Esophagus squamous epithelium (tissue), 5 donors: ENCODE measurements around the gene MKRN2OS. TPM values are rescaled to one million over a fixed set of nuclear protein-coding genes. Genes with fewer than 3 reads are reported as not detected.

Experiments used
- DNase-seq: peaks from one replicate; lab custom pipeline; 2025; lab: John Stamatoyannopoulos, UW
- H3K27ac ChIP-seq, 4 donors: fragments of 200-600 bp; sonication (generic); one replicate each; pipeline ENCODE4 v1.5.1; 2016 to 2019; ENCODE audit warnings: mild to moderate bottlenecking in 1 of 4
- H3K27me3 ChIP-seq, 4 donors: fragments of 200-600 bp; sonication (generic); 1 replicate in 3 of 4; 2 replicates in 1 of 4; pipeline versions ENCODE4 v1.5.1 to v1.6.0; 2017 to 2021; ENCODE audit warnings: antibody characterized with exemption in 1 of 4
- H3K36me3 ChIP-seq, 3 donors: fragments of 200-600 bp; sonication (generic); one replicate each; pipeline ENCODE4 v1.5.1; 2016 to 2019
- H3K4me1 ChIP-seq, 3 donors: fragments of 200-600 bp; sonication (generic); one replicate each; pipeline ENCODE4 v1.5.1; 2017 to 2019
- H3K4me3 ChIP-seq, 4 donors: fragments of 200-600 bp; sonication (generic); 1 replicate in 3 of 4; 2 replicates in 1 of 4; pipeline ENCODE4 v1.5.1; 2016 to 2019; ENCODE audit warnings: mild to moderate bottlenecking in 2 of 4, moderate library complexity in 1 of 4
- H3K9me3 ChIP-seq, 3 donors: fragments of 200-600 bp; sonication (generic); one replicate each; pipeline ENCODE4 v1.5.1; 2016 to 2019
- CTCF ChIP-seq, 6 experiments: fragments of 450-650 bp in 4 of 6; fragments of 200-600 bp in 2 of 6; sonication (generic) in 2 of 6; IDR thresholded peaks; one replicate each; pipeline ENCODE4 v1.5.1; 2016 to 2019; ENCODE audit warnings: antibody characterized with exemption in 6 of 6, mild to moderate bottlenecking in 4 of 6, moderate library complexity in 4 of 6
- POLR2A ChIP-seq, 4 donors: fragments of 450-650 bp; IDR thresholded peaks; one replicate each; pipeline ENCODE4 v1.6.1; 2017; ENCODE audit warnings: antibody characterized with exemption in 4 of 4, mild to moderate bottlenecking in 4 of 4, moderate library complexity in 3 of 4
- WGBS, 2 donors: methylation state at CpG; one replicate each; pipeline ENCODE4 v1.1.5; 2018; 5-methylcytosine and 5-hydroxymethylcytosine counted together
- intact Hi-C: fragments of 100-400 bp; cut with DNase I; formaldehyde crosslinking; loops from one replicate; pipeline ENCODE4 v1.15.0; 2022
- total RNA-seq, 4 donors: library from RNA; depleted of rRNA; stranded (reverse); fragments of >200 nt; gene quantifications; one replicate each; pipeline ENCODE4 v1.1.0, GENCODE V29; 2016
- donor health status: DM: yes; HTN: yes; CAD: no.

MKRN2OS gene
- total RNA-seq, 4 donors from 2014 or later, result 0.97 to 7.6 (median 2.5) TPM

- no peak for TF ChIP-seq POLR2A (IDR thresholded peaks at IDR 0.05)
- TF ChIP-seq CTCF (IDR thresholded peaks at IDR 0.05), result no peak
- DNase-seq, result no peak
- H3K4me1 ChIP-seq, result peaks cover 0 to 13% (median 0%) of the 10 kb centered on the region in 3 donors
- peaks cover 13 to 91% (median 29%) of the 10 kb centered on the region in 3 donors for H3K36me3 ChIP-seq
- H3K27ac ChIP-seq, result no peak overlapping the region
- no peaks in the 10 kb centered on the region for H3K27me3 ChIP-seq
- H3K9me3 ChIP-seq, result no peaks in the 10 kb centered on the region
- 75 to 84% methylated on average over 16 of the region's 18 CpGs for WGBS, 2 donors
- no peak overlapping the region for H3K4me3 ChIP-seq
- intact Hi-C loops, result no loop called here
These were observed 42.0 kb downstream of the MKRN2OS start for GRCh38 chr3:12503126-12503957.

- peaks cover 23 to 98% (median 29%) of the 10 kb centered on the region in 3 donors for H3K36me3 ChIP-seq
- TF ChIP-seq CTCF (IDR thresholded peaks at IDR 0.05), result no peak
- no peak for TF ChIP-seq POLR2A (IDR thresholded peaks at IDR 0.05)
- H3K9me3 ChIP-seq, result no peaks in the 10 kb centered on the region
- H3K27ac ChIP-seq, result peak overlapping the region in 3 of 4 donors; percentile 25 to 53 (median 44)
- no peaks in the 10 kb centered on the region for H3K27me3 ChIP-seq
- DNase-seq, result no peak
- intact Hi-C loops, result no loop called here
- no peak overlapping the region for H3K4me3 ChIP-seq
- no peaks in the 10 kb centered on the region for H3K4me1 ChIP-seq
- WGBS, 2 donors, result 84 to 88% methylated on average over 7 of the region's 7 CpGs
These were observed 43.8 kb downstream of the MKRN2OS start for GRCh38 chr3:12501360-12502020.

- 92 to 97% methylated on average over 3 to 5 of the region's 5 CpGs for WGBS, 2 donors
These were observed 45.8 kb downstream of the MKRN2OS start for GRCh38 chr3:12499474-12499873.

GRCh38 chr3:12496453-12496761 is 48.9 kb downstream of the MKRN2OS start:
- Histone ChIP-seq H3K9me3 (no peaks in the 10 kb centered on the region), H3K27ac (no peak overlapping the region), H3K27me3 (no peaks in the 10 kb centered on the region), H3K4me1 (no peaks in the 10 kb centered on the region), H3K36me3 (peaks cover 14 to 100% (median 20%) of the 10 kb centered on the region in 3 donors), H3K4me3 (no peak overlapping the region)
- DNase-seq, result no peak
- 80 to 90% methylated on average over 1 of the region's 1 CpG for WGBS, 2 donors
- intact Hi-C loops, result no loop called here
- TF ChIP-seq CTCF (IDR thresholded peaks at IDR 0.05) (no peak), POLR2A (IDR thresholded peaks at IDR 0.05) (no peak)

More at GRCh38 chr3:12499474-12499873, 45.8 kb downstream of the MKRN2OS start:
- Histone ChIP-seq H3K4me1 (no peaks in the 10 kb centered on the region), H3K9me3 (no peaks in the 10 kb centered on the region), H3K4me3 (no peak overlapping the region), H3K36me3 (peaks cover 23 to 98% (median 29%) of the 10 kb centered on the region in 3 donors), H3K27me3 (no peaks in the 10 kb centered on the region), H3K27ac (no peak overlapping the region)
- intact Hi-C loops, result no loop called here
- TF ChIP-seq POLR2A (IDR thresholded peaks at IDR 0.05) (no peak), CTCF (IDR thresholded peaks at IDR 0.05) (no peak)
- DNase-seq, result no peak
